ENCODE measurements around the gene LGR5. TPM values are rescaled to one million over a fixed set of nuclear protein-coding genes. Genes with fewer than 3 reads are reported as not detected.

The LGR5 gene
- not detected in 2 replicates for total RNA-seq

- DNase-seq (ENCODE audit: extremely low read depth, low read depth, low spot score), result no peak
These were observed at the start of gene LGR5 for GRCh38 chr12:71439613-71440344. Gene LGR5, plus strand, starts transcription at chr12:71439798. Its CDS starts 283 bp downstream, at chr12:71440081.

GRCh38 chr12:71392521-71393145, 47.0 kb upstream of the LGR5 start:
- DNase-seq (ENCODE audit: extremely low read depth, low read depth, low spot score), result peak; percentile 57

- no peak for DNase-seq (ENCODE audit: extremely low read depth, low read depth, low spot score)
These were observed 46.0 kb upstream of the LGR5 start for GRCh38 chr12:71393625-71394024.

GRCh38 chr12:71397433-71397954, 42.1 kb upstream of the LGR5 start:
- DNase-seq (ENCODE audit: extremely low read depth, low read depth, low spot score), result no peak

- DNase-seq (ENCODE audit: extremely low read depth, low read depth, low spot score), result no peak
These were observed 40.4 kb upstream of the LGR5 start for GRCh38 chr12:71399197-71399596.

- DNase-seq (ENCODE audit: extremely low read depth, low read depth, low spot score), result no peak
These were observed 39.1 kb upstream of the LGR5 start for GRCh38 chr12:71400481-71400880.

- no peak for DNase-seq (ENCODE audit: extremely low read depth, low read depth, low spot score)
These were observed 33.7 kb upstream of the LGR5 start for GRCh38 chr12:71405884-71406283.

GRCh38 chr12:71407732-71408131, 31.9 kb upstream of the LGR5 start:
- no peak for DNase-seq (ENCODE audit: extremely low read depth, low read depth, low spot score)

GRCh38 chr12:71410844-71411243, 28.8 kb upstream of the LGR5 start:
- DNase-seq (ENCODE audit: extremely low read depth, low read depth, low spot score), result no peak

GRCh38 chr12:71411635-71412034, 28.0 kb upstream of the LGR5 start:
- DNase-seq (ENCODE audit: extremely low read depth, low read depth, low spot score), result no peak

- DNase-seq (ENCODE audit: extremely low read depth, low read depth, low spot score), result no peak
These were observed 24.0 kb upstream of the LGR5 start for GRCh38 chr12:71415336-71416231.

GRCh38 chr12:71417181-71417580, 22.4 kb upstream of the LGR5 start:
- no peak for DNase-seq (ENCODE audit: extremely low read depth, low read depth, low spot score)

- DNase-seq (ENCODE audit: extremely low read depth, low read depth, low spot score), result no peak
These were observed 18.7 kb upstream of the LGR5 start for GRCh38 chr12:71420775-71421406.

GRCh38 chr12:71425568-71426299, 13.9 kb upstream of the LGR5 start:
- DNase-seq (ENCODE audit: extremely low read depth, low read depth, low spot score), result no peak

- DNase-seq (ENCODE audit: extremely low read depth, low read depth, low spot score), result no peak
These were observed 13.1 kb upstream of the LGR5 start for GRCh38 chr12:71426300-71427047.

GRCh38 chr12:71430756-71431155, 8.8 kb upstream of the LGR5 start:
- DNase-seq (ENCODE audit: extremely low read depth, low read depth, low spot score), result no peak

- no peak for DNase-seq (ENCODE audit: extremely low read depth, low read depth, low spot score)
These were observed 7.6 kb upstream of the LGR5 start for GRCh38 chr12:71431991-71432390.

- DNase-seq (ENCODE audit: extremely low read depth, low read depth, low spot score), result no peak
These were observed 6.7 kb upstream of the LGR5 start for GRCh38 chr12:71432936-71433335.

- no peak for DNase-seq (ENCODE audit: extremely low read depth, low read depth, low spot score)
These were observed 2.9 kb upstream of the LGR5 start for GRCh38 chr12:71436696-71437095.
